ENCODE data around the gene LTBP4. TPM values are rescaled to one million over a fixed set of nuclear protein-coding genes. Genes with fewer than 3 reads are reported as not detected.

LTBP4 gene
- total RNA-seq, 1 donor from 2014 or later: 24.7 TPM

DNA sequence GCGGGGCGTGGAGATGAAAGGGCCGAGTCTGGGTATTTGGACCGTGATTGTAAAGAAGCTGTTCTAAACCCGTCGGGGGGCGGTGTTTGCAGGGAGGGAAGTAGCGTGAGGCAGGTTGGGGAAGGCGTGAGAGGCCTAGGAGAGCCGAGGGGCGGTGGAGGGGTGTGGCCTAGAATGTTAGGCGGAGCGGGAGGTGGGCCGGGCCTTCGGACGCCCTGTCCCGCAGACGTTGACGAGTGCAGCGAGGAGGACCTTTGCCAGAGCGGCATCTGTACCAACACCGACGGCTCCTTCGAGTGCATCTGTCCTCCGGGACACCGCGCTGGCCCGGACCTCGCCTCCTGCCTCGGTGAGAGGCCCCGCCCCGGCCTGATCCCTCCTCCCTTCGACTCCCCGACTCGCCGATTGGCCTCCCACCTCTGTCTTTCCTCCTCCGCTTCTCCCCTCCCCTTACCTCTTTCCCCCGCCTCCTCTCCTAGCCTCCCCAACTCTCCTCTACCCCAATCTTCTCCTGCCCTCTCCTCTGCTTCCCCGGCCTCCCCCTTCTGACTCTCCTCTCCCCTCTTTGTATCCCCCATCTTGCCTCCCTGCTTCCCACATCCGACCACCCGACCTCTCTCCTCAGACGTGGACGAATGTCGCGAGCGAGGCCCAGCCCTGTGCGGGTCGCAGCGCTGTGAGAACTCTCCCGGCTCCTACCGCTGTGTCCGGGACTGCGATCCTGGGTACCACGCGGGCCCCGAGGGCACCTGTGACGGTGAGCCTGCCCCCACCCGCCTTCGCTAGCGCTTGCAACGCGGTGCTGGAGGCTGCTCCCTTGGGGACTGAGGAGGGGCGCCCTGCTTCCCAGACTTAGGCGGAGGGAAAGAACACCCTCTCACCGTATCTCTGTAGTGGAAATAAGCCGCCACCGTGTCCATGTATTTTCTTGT, 12.8 kb downstream of the LTBP4 start:
- peaks cover 9% of the 10 kb centered on the region for H4K20me1 ChIP-seq (ENCODE audit: low read depth)
- no peaks in the 10 kb centered on the region for H3K79me2 ChIP-seq (ENCODE audit: low read depth)
- no peaks in the 10 kb centered on the region for H3K9me3 ChIP-seq (ENCODE audit: low read depth)
- H3K9ac ChIP-seq: no peak overlapping the region
- no peak for TF ChIP-seq EZH2 (IDR thresholded peaks at IDR 0.05)
- TF ChIP-seq, protein P1, sequence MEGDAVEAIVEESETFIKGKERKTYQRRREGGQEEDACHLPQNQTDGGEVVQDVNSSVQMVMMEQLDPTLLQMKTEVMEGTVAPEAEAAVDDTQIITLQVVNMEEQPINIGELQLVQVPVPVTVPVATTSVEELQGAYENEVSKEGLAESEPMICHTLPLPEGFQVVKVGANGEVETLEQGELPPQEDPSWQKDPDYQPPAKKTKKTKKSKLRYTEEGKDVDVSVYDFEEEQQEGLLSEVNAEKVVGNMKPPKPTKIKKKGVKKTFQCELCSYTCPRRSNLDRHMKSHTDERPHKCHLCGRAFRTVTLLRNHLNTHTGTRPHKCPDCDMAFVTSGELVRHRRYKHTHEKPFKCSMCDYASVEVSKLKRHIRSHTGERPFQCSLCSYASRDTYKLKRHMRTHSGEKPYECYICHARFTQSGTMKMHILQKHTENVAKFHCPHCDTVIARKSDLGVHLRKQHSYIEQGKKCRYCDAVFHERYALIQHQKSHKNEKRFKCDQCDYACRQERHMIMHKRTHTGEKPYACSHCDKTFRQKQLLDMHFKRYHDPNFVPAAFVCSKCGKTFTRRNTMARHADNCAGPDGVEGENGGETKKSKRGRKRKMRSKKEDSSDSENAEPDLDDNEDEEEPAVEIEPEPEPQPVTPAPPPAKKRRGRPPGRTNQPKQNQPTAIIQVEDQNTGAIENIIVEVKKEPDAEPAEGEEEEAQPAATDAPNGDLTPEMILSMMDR (IDR thresholded peaks at IDR 0.05): peak; percentile 6
- no peak for TF ChIP-seq EZH2phosphoT487 (IDR thresholded peaks at IDR 0.05)
- peak overlapping the region; percentile 95 for H3K4me2 ChIP-seq
- H3K27ac ChIP-seq: no peak overlapping the region
- peaks cover 5% of the 10 kb centered on the region for H3K36me3 ChIP-seq
- peaks cover 10% of the 10 kb centered on the region for H3K4me1 ChIP-seq
- H3F3A ChIP-seq (ENCODE audit: low read depth): peaks cover 37% of the 10 kb centered on the region
- Mint-ChIP-seq H3K4me3 (peak overlapping the region; percentile 84), H3K9me3 (peaks cover 5% of the 10 kb centered on the region), H3K4me1 (peaks cover 24% of the 10 kb centered on the region), H3K27ac (no peak overlapping the region), H3K27me3 (ENCODE audit: insufficient read depth, low read depth) (peaks cover 28% of the 10 kb centered on the region), H3K36me3 (peaks cover 28% of the 10 kb centered on the region)
- peak; percentile 93 for DNase-seq (ENCODE audit: low spot score)
- peaks cover 41% of the 10 kb centered on the region for H3K27me3 ChIP-seq
- H3K4me3 ChIP-seq: peak overlapping the region; percentile 73
- peak overlapping the region; percentile 71 for H2AFZ ChIP-seq (replicated peaks)

DNA sequence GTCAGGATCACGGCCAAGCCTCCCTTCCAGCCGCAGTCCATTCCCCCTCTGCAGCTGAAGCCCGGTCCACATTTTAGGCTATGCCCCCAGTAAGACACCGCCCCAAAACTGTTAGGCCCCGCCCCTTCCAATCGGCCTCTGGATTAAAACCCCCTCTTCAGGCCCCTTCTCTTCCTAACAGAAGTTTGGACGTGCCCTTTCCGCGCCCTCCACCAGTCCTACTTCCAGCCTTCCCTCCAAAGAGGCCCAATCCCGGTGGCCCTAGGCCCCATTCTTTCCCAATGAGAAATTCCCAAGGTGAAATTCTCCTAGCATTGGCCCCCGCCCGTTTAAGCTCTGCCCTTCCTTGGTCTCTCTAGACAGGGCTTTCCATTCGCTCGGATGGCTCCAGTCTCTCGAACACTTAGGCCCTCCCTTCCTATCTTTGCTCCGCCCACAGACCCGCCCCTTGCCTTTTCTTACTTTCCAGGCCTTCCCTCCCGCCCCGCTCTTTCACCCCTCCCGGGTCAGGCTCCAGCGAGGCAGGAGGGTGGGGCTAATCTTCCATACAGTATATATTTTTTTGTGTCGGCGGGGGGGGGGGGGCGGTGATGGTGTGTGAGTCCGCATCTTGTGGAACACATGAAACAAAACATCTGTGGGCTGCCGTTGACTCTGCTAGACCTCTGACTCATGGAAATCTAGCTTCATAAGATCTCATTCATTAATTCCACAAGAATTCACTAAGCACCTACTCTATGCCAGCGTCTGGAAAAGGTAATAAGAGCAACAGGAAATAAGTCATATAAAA, 13.6 kb downstream of the LTBP4 start:
- peaks cover 37% of the 10 kb centered on the region for H3F3A ChIP-seq (ENCODE audit: low read depth)
- H3K4me2 ChIP-seq: peak overlapping the region; percentile 95

DNA sequence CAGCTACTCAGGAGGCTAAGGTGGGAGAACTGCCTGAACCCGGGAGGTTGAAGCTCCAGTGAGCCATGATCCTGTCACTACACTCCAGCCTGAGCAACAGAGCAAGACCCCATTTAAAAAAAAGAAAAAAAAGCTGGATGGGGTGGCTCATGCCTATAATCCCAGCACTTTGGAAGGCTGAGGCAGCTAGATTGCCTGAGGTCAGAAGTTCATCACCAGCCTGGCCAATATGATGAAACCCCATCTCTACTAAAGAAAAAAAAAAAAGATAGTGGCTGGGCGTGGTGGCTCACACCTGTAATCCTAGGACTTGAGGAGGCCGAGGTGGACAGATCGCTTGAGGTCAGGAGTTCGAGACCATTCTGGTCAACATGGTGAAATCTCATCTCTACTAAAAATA, 15.0 kb downstream of the LTBP4 start:
- H3K27ac Mint-ChIP-seq: no peak overlapping the region
- peaks cover 5% of the 10 kb centered on the region for H3K9me3 Mint-ChIP-seq
- TF ChIP-seq EZH2phosphoT487 (IDR thresholded peaks at IDR 0.05) (no peak), EZH2 (IDR thresholded peaks at IDR 0.05) (no peak)
- TF ChIP-seq, protein P1 (IDR thresholded peaks at IDR 0.05): no peak
- peaks cover 34% of the 10 kb centered on the region for H3K36me3 Mint-ChIP-seq
- H3K4me2 ChIP-seq: no peak overlapping the region
- peaks cover 14% of the 10 kb centered on the region for H3K27me3 Mint-ChIP-seq (ENCODE audit: insufficient read depth, low read depth)
- no peak overlapping the region for H3K27ac ChIP-seq
- H3K9me3 ChIP-seq (ENCODE audit: low read depth): no peaks in the 10 kb centered on the region
- H3K27me3 ChIP-seq: peaks cover 19% of the 10 kb centered on the region
- peaks cover 5% of the 10 kb centered on the region for H3K36me3 ChIP-seq
- no peak for DNase-seq (ENCODE audit: low spot score)
- no peaks in the 10 kb centered on the region for H3K4me1 ChIP-seq
- H2AFZ ChIP-seq (replicated peaks): no peak overlapping the region
- H3K4me3 ChIP-seq: no peak overlapping the region
- H3K79me2 ChIP-seq (ENCODE audit: low read depth): no peaks in the 10 kb centered on the region
- H3K4me1 Mint-ChIP-seq: peaks cover 13% of the 10 kb centered on the region
- no peak overlapping the region for H3K9ac ChIP-seq
- peaks cover 25% of the 10 kb centered on the region for H3F3A ChIP-seq (ENCODE audit: low read depth)
- H4K20me1 ChIP-seq (ENCODE audit: low read depth): peaks cover 8% of the 10 kb centered on the region
- no peak overlapping the region for H3K4me3 Mint-ChIP-seq

More for the DNA sequence above, 13.6 kb downstream of the LTBP4 start:
- Histone ChIP-seq H3K36me3 (peaks cover 5% of the 10 kb centered on the region), H3K4me1 (peaks cover 6% of the 10 kb centered on the region), H3K27me3 (peaks cover 33% of the 10 kb centered on the region), H2AFZ (replicated peaks) (no peak overlapping the region), H3K9ac (no peak overlapping the region), H3K79me2 (ENCODE audit: low read depth) (no peaks in the 10 kb centered on the region), H3K9me3 (ENCODE audit: low read depth) (no peaks in the 10 kb centered on the region), H3K4me3 (peak overlapping the region; percentile 73), H4K20me1 (ENCODE audit: low read depth) (peaks cover 9% of the 10 kb centered on the region), H3K27ac (no peak overlapping the region)
- TF ChIP-seq EZH2phosphoT487 (IDR thresholded peaks at IDR 0.05) (no peak), EZH2 (IDR thresholded peaks at IDR 0.05) (no peak)
- TF ChIP-seq, protein P1 (IDR thresholded peaks at IDR 0.05): no peak
- Mint-ChIP-seq H3K27me3 (ENCODE audit: insufficient read depth, low read depth) (peaks cover 25% of the 10 kb centered on the region), H3K9me3 (peaks cover 5% of the 10 kb centered on the region), H3K4me3 (peak overlapping the region; percentile 84), H3K27ac (no peak overlapping the region), H3K36me3 (peaks cover 35% of the 10 kb centered on the region), H3K4me1 (peaks cover 21% of the 10 kb centered on the region)
- DNase-seq (ENCODE audit: low spot score): peak; percentile 92
